Measurements from ENCODE around the gene OTX2. TPM values are rescaled to one million over a fixed set of nuclear protein-coding genes. Genes with fewer than 3 reads are reported as not detected.

The OTX2 gene
- not detected for polyA plus RNA-seq (2013, experiment 1 of 2; ENCODE audit: insufficient read length)
- not detected for polyA plus RNA-seq (2013, experiment 2 of 2; ENCODE audit: insufficient read length)

DNA sequence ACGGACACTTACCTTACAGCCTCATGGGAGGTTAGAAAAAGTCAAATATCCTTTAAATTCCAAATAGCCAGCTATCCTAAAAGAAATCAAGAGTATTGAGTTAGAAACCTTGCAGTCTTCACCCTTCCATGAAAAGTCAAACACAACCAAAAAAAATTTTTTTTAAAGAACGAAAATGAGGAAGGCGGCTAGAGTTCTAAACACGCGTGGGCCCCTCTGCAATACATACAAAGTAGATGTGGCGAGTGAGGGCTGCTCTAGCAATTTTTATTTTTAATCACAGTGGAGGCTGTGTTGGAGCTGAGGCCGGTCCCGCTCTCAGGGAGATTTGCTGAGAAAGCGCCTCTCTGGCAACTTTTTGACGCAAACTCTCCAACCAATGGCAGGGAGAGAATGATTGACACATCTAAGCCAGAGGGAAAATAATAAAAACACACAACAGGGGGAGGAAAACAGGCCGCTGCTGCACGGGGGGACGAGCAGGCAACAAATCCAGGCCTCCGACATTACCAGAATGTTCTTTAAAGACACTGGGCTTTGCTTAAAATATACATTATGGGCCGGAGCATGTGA lies at the start of gene OTX2:
TSS of gene OTX2 (minus strand) at position 333 of the 573 bp plus-strand sequence. CDS start 5,023 bp downstream, outside the sequence.
- no peak for DNase-seq

- DNase-seq = no peak
Measured at GRCh38 chr14:56858422-56858821, 48.1 kb upstream of the OTX2 start.

GRCh38 chr14:56857216-56857615 lies 46.9 kb upstream of the OTX2 start:
- no peak for DNase-seq

DNA sequence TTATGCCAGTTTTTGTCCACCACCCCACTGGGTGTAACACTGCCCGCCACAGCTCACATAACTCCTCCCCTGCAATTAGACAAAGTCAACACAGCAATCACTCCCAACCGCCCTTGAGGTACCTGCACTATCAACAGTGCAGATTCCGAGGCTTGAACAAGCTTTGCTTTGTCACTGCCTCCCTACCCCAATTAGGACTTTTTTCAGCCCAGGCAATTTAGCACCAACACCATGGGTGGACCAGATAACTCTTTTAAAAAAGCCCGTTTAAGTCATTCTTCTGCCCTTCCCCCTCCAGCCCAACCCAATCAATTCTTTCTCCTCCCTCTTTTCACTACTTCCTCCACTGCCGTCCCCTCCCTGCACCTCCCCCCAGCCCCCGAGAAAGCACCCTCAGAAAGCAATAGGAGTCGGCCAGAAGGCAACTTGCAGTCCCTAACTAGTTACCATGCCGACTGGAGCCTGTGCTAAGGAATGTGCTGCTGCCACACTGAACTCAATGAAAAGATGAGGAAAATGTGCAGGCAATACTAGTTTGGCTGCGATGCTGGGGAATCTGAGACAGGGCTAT lies 45.7 kb upstream of the OTX2 start:
- DNase-seq = no peak

GRCh38 chr14:56854325-56854724 lies 44.0 kb upstream of the OTX2 start:
- no peak for DNase-seq

DNA sequence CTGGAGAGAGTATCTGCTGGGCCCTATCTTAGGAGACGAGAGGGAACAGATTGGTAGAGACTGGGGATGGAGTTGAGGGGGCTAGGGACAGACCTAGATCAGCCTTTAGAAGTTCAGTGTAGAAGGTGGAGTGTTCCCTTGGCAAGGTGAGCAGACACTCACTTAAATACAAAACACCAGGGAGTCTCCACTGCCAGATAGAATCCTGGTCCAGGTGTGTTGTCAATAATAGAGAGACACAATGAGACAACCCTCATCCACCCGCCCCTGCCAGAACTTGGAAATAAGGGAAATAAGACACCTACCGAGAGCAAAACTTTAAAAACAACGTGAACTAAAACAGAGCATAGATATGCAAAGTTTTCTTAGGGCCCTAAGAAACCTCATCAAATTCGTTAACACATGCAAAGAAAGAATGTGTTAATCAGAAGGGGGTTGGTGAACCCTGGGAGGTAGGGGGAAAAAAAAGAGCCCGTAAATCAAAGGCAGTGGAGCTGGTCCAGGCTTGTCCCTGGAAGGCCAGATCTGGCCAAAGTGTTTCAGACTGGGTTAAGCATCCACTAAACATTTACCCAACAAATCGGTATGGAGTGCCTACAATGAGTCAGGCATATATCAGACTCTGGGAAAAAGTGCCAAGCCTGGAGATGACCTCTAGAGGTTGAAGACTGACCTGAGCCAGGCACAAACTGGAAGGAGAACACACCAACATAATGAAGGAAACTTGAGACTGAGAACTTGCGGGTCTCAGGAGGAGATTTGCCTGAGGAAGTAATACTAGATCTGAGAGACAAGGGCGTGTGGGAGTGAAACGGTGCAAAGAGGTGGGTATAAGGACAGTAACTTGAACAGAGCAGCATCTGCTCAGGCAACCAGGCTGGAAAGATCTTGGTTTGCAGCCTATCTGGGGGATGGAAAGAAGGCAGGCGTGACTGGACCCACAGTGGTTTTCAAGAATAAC lies 37.0 kb upstream of the OTX2 start:
- DNase-seq = no peak

- no peak for DNase-seq
Measured at GRCh38 chr14:56844406-56845002, 34.2 kb upstream of the OTX2 start.

- DNase-seq = no peak
Measured at GRCh38 chr14:56841611-56842010, 31.3 kb upstream of the OTX2 start.

- DNase-seq = no peak
Measured at GRCh38 chr14:56840221-56840620, 29.9 kb upstream of the OTX2 start.

DNA sequence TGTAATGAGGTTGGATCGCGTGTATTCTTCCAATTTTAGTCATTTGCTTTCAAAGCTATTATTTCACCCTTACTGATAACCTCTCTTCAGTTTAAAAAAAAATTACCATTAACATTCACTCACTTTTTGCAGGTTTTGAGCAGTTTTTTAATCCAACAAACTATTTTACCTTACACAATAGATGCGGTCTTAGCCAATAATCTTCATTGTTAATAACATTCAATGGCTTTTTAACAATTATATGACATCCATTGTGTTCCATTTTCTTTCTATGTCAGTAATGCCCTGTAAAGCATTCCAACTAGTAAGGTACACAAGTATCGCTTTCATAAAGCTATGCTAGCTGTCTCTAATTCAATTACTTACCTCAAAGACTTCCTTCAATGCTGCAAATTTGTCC lies 18.9 kb upstream of the OTX2 start:
- no peak for DNase-seq

- no peak for DNase-seq
Measured at GRCh38 chr14:56826214-56826613, 15.9 kb upstream of the OTX2 start.

- no peak for DNase-seq
Measured at GRCh38 chr14:56821805-56822610, 11.7 kb upstream of the OTX2 start.

GRCh38 chr14:56821177-56821576 lies 10.9 kb upstream of the OTX2 start:
- no peak for DNase-seq

GRCh38 chr14:56817396-56817921 lies 7.2 kb upstream of the OTX2 start:
- DNase-seq = no peak

DNA sequence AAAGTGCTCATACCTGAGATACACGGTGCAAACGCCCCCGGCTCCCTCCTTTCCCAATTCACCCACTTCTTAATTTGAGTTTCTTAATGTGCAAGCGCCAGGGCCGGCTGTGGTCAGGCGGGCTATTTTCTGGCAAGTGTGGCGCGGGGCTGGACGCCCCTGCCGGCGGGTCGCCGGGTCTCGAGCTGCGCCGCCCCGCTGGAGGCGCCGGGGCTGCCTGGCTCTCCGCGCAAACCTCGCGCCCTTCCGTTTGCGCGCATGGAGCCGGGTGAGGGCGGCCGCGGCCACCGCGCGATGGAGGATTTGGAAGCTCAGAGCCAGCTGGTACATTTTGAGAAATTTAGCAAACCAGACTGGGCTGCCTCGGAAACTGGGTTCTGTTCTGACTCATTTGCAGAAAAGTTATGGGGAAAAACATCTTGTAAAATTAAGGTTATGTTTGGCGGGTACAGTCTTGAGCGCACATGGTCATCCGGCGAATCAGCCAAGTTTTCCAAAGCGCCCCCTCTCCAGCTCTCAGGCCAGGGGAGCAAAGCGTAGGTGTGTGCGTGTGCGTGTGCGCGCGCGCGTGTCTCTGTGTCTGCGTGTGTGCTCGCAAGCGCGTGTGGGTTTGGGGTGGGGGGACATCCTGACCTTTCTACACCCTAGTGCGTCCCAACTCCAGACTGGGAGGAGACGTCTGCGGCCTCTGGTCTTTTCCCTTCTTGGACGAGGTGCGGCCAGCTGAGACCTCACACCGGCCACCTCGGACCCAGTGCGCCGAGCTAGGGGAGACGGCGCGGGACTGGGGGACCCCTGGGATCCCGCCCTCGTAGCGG lies 6.5 kb upstream of the OTX2 start:
- no peak for DNase-seq

DNA sequence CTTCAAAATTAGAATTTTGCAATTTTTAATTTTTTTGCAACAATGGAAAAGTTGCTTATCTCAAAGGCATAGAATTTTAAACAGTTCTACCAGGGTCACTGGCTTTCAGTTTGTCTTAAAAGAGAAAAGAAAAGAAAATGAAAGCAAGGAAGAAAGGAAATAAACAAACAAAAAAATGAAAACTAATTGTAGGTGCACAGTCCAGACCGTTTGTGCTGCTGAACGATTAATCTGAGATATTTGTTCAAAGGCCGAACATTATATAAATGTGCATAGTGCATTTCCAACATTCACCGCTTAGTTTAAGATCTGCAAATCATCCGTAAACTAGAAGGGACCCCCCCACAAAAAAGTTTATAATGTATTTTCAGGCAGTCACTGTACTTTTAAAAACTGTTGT lies 5.5 kb upstream of the OTX2 start:
- no peak for DNase-seq

DNA sequence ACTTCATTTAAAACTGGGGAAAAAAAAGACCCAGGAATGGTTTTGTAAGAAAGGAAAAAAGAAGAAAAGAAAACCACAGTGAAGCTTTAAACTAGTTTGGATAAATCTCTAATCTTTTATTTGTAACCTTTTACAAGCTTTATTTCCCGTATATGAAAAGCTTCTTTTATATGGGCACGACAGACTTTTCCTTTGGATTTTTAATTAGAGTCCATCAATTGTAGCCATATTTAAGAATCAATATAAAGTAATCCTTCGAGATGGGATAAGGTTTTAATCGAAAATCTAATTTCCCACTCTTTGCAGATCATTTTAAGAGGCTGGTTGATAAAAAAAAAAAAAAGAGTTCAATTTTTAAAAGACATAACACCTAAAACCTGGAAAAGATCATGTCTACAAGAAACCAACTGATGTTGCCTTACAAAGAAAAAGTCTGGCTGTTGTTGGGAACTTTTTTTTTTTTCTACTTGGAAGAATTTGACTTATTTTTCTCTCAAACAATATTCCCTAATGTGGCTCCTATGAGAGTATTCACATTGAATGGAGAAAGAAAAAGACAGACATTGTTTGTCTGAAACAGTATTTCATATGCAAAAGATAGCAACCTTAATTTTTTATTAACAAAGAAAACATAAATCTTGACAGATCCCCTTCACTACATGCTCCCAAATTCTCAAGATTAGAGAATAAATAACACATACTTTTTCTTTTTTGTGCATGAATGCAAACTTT lies 4.9 kb upstream of the OTX2 start:
- no peak for DNase-seq

DNA sequence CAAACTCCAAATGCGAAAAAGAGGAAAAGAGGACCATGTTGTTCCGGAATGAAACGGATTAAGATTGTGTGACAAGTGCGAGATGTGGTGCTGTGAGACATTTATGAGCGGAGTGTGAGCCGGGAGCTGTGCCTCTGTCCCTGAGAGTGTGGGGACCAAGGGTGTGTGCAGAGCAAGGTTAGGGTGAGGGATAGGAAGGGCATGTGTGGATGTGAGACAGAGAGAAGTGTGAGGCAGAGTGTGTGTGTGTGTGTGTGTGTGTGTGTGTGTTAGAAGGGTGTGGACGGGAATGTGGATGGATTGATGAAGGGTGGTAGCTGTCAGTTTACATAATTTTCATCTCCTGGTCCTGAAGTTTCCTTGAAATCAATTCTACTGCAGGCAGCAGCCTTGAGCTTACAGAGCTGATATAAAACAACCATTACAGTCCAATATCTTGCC lies 4.3 kb upstream of the OTX2 start:
- DNase-seq = no peak

GRCh38 chr14:56813143-56813551 lies 2.9 kb upstream of the OTX2 start:
- DNase-seq = no peak
